Psoas muscle (tissue), 8 donors: ENCODE measurements around the gene MPRIP. TPM values are rescaled to one million over a fixed set of nuclear protein-coding genes. Genes with fewer than 3 reads are reported as not detected.

Experiments used
- ATAC-seq, 4 donors: fragments of 200-7000 bp; cut with Tn5 transposase; one replicate each; pipeline ENCODE4 v1.9.1; 2020; ENCODE audit warnings: moderate library complexity in 3 of 4, mild to moderate bottlenecking in 2 of 4
- DNase-seq, 2 donors: peaks; one replicate each; pipeline ENCODE4 v3.0.0-alpha.2; 2020
- H3K27ac ChIP-seq: fragments of 200-600 bp; one replicate; pipeline ENCODE4 v1.8.0; 2022
- H3K27me3 ChIP-seq, 3 donors: fragments of 200-600 bp in 1 of 3; one replicate each; pipeline versions ENCODE4 v1.6.1 to v1.8.0; 2013 to 2022; ENCODE audit warnings: low read length in 2 of 3, mild to moderate bottlenecking in 2 of 3, moderate library complexity in 1 of 3; ENCODE audit not compliant: insufficient read depth in 3 of 3
- H3K36me3 ChIP-seq, 2 donors: fragments of 200-600 bp in 1 of 2; one replicate each; pipeline versions ENCODE4 v1.6.1 to v1.8.0; 2013 to 2022; ENCODE audit warnings: low read depth in 1 of 2, mild to moderate bottlenecking in 1 of 2, moderate library complexity in 1 of 2; ENCODE audit not compliant: insufficient read depth in 1 of 2
- H3K4me1 ChIP-seq: fragments of 200-600 bp; one replicate; pipeline ENCODE4 v1.8.0; 2022
- H3K4me3 ChIP-seq: fragments of 200-600 bp; one replicate; pipeline ENCODE4 v1.8.0; 2022; ENCODE audit warnings: mild to moderate bottlenecking
- H3K9me3 ChIP-seq: fragments of 200-600 bp; one replicate; pipeline ENCODE4 v1.8.0; 2022
- WGBS, 3 donors: extraction: QIAGEN DNeasy Blood & Tissue Kit; methylation state at CpG; one replicate each; pipeline versions ENCODE4 v1.1.6 to v1.1.7; 2013; 5-methylcytosine and 5-hydroxymethylcytosine counted together
- intact Hi-C, 2 donors: fragments of 100-400 bp; cut with DNase I; formaldehyde crosslinking; loops; one replicate each; pipeline versions ENCODE4 v1.11.0 to v1.14.2; 2022
- polyA plus RNA-seq, 3 donors: library from polyadenylated mRNA; stranded (reverse); fragments of 200-250 nt; gene quantifications; one replicate each; pipeline ENCODE4 v1.2.3, GENCODE V29; 2013
- total RNA-seq, 4 donors: library from RNA; stranded (reverse); fragmentation: NEBNext Ultra II Directional in 2 of 4; extraction: Animal tissue kit (Norgen Biotek cat#: 25700) in 2 of 4; gene quantifications; one replicate each; pipeline versions ENCODE4 v1.2.1 to v1.2.4, GENCODE V29; 2021 to 2023
- TF ChIP-seq, protein P1 (sequence below): fragments of 200-600 bp; IDR thresholded peaks from one replicate; pipeline ENCODE4 v1.8.0; 2022; ENCODE audit warnings: antibody characterized with exemption
- donor health status: healthy with polysubstance abuse.
- donor health status: DM: no; HTN: no; CAD: no; lungs with moderate emphysema.
- donor health status: Bipolar disorder and iron deficiency.
- donor health status: healthy.
- donor health status: DM: yes; HTN: yes; CAD: no.
- donor health status: DM: no; HTN: no; CAD: no.
- donor health status: DM: no; HTN: no; CAD: no.
- donor health status: DM: yes; HTN: yes; CAD: no.

MPRIP gene
- total and polyA plus RNA-seq, 7 donors: 142 to 322 (median 244) TPM

DNA sequence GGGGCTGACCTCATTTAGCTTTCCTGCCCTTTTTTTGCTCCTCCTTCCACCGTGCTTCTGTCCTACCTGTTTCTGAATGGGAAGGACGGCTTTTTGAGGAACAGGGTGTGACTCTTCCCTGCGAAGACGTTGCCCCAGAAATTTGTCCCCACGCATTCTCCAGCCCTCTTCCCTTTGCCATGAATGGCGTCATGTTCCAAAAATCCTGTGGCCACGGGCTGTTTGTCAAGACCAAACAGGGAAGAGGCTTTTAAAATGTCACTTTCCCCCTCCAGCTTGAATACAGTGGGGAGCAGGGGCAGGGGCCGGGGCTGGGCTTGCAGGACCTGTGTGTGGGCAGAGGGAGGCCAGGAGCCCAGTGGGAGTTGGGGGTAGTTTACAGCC lies 13.9 kb downstream of the MPRIP start:
- WGBS, 3 donors: 12 to 31% (median 12%) methylated on average over 8 of the region's 8 CpGs
- intact Hi-C loops: loop anchor here in 1 of 2 donors (5.0 kb wide), 1 partner anchor 1211 kb away; no protein-coding TSS in a partner anchor

DNA sequence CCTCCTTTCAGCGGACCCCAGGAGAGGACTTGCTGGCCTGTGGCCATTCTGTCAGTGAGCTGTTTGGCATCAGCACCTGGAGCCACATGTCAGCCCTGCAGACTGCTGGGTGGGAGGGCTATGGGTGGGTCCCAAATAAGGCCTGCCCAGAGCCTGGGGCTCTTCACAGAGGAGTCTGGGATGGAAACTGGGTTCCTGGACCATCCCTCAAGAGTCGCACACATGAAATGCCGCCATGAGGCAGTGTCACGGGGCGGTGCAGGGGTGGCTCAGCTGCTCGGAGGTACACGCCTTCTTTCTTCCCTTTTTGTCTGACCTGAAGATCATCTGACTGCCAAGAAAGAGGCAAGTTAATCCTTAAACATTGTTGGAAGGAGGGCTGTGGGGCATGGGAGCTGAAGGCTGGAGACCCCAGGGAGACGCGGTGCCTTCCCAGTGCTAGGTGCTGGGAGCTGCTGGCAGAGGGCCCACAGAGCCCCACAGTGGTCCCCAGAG lies 14.8 kb downstream of the MPRIP start:
- intact Hi-C loops: loop anchor here in 1 of 2 donors (5.0 kb wide), 1 partner anchor 1210 kb away; no protein-coding TSS in a partner anchor
- no peak for DNase-seq
- H3K4me3 ChIP-seq: no peak overlapping the region

More for the DNA sequence above, 13.9 kb downstream of the MPRIP start:
- peak in 3 of 4 donors; percentile 1 to 2 (median 1) for ATAC-seq
- no peaks in the 10 kb centered on the region for H3K27me3 ChIP-seq
- DNase-seq: peak in 1 of 2 donors; percentile 48
- H3K36me3 ChIP-seq: peaks cover 0 to 14% of the 10 kb centered on the region in 2 donors
- H3K4me3 ChIP-seq: peak overlapping the region; percentile 32
- H3K9me3 ChIP-seq: no peaks in the 10 kb centered on the region
- TF ChIP-seq, protein P1, sequence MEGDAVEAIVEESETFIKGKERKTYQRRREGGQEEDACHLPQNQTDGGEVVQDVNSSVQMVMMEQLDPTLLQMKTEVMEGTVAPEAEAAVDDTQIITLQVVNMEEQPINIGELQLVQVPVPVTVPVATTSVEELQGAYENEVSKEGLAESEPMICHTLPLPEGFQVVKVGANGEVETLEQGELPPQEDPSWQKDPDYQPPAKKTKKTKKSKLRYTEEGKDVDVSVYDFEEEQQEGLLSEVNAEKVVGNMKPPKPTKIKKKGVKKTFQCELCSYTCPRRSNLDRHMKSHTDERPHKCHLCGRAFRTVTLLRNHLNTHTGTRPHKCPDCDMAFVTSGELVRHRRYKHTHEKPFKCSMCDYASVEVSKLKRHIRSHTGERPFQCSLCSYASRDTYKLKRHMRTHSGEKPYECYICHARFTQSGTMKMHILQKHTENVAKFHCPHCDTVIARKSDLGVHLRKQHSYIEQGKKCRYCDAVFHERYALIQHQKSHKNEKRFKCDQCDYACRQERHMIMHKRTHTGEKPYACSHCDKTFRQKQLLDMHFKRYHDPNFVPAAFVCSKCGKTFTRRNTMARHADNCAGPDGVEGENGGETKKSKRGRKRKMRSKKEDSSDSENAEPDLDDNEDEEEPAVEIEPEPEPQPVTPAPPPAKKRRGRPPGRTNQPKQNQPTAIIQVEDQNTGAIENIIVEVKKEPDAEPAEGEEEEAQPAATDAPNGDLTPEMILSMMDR: no peak
- peaks cover 99% of the 10 kb centered on the region for H3K4me1 ChIP-seq
- H3K27ac ChIP-seq: peak overlapping the region; percentile 96

DNA sequence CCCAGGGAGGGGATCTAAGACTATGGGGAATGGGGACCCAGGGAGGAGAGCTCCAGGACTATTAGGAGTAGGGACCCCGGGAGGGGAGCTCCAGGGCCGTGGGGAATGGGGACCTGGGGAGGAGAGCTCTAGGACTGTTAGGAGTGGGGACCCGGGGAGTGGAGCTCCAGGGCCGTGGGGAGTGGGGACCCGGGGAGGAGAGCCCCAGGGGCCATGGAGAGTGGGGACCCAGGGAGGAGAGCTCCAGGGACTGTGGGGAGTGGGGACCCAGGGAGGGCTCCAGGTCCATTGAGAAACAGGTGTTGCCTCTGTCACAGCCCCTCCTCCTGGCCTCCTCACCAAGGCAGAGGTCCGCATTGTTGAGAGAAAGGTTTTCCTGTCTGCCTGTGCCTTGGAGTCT lies 16.0 kb downstream of the MPRIP start:
- no peak for ATAC-seq
- Histone ChIP-seq H3K27ac (peak overlapping the region; percentile 96), H3K4me1 (peaks cover 99% of the 10 kb centered on the region), H3K36me3 (peaks cover 0 to 14% of the 10 kb centered on the region in 2 donors), H3K27me3 (no peaks in the 10 kb centered on the region), H3K9me3 (no peaks in the 10 kb centered on the region), H3K4me3 (no peak overlapping the region)
- 71 to 86% (median 74%) methylated on average over 6 of the region's 6 CpGs for WGBS, 3 donors
- TF ChIP-seq, protein P1: no peak
- intact Hi-C loops: loop anchor here in 1 of 2 donors (5.0 kb wide), 1 partner anchor 1209 kb away; no protein-coding TSS in a partner anchor
- no peak for DNase-seq

More for the DNA sequence above, 14.8 kb downstream of the MPRIP start:
- TF ChIP-seq, protein P1: no peak
- WGBS, 3 donors: 67 to 89% (median 76%) methylated on average over 9 of the region's 9 CpGs
- Histone ChIP-seq H3K36me3 (peaks cover 0 to 14% of the 10 kb centered on the region in 2 donors), H3K27ac (peak overlapping the region; percentile 96), H3K27me3 (no peaks in the 10 kb centered on the region), H3K9me3 (no peaks in the 10 kb centered on the region), H3K4me1 (peaks cover 99% of the 10 kb centered on the region)
- ATAC-seq: no peak

DNA sequence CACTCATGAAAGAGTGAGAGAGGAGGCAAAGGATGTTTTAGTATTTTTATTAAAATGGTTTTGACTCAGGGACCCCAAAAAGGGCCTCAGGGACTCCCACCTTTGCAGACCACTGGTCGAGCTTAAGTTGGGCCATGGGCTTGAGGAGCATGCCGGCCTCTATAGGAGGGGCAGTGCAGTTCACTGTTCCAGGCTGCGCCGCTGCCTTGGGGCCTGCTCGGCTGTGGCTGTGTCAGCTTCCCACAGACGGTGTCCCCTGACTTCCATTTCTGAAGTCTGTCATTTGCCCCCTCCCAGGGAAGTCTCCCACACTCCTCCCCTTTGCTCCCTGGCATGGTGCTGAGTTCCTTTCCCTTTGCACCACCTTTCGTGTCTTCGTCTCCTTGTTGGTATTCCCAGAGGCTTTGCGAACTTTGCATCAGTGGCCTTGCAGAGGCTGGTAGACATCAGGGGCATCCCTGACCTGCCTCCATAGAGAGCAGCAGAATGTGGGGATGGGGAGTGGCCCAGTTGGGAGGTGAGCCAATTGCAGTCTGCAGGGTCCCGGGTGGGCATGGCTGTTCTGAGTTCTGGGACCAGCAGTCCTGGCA lies 17.1 kb downstream of the MPRIP start:
- H3K36me3 ChIP-seq: peaks cover 0 to 14% of the 10 kb centered on the region in 2 donors
- ATAC-seq (no peak), DNase-seq (no peak)
- H3K27me3 ChIP-seq: no peaks in the 10 kb centered on the region
- no peak overlapping the region for H3K4me3 ChIP-seq
- TF ChIP-seq, protein P1: no peak
- 75 to 84% (median 79%) methylated on average over 10 of the region's 10 CpGs for WGBS, 3 donors
- H3K27ac ChIP-seq: peak overlapping the region; percentile 96
- intact Hi-C loops: loop anchor here in 1 of 2 donors (5.0 kb wide), 1 partner anchor 1208 kb away; no protein-coding TSS in a partner anchor
- peaks cover 99% of the 10 kb centered on the region for H3K4me1 ChIP-seq
- H3K9me3 ChIP-seq: no peaks in the 10 kb centered on the region
